GM12875 (cell line): Measurements from ENCODE around the gene MS4A15.
A peak's percentile ranks its signal among the peaks of the same experiment; 100 is the strongest.

Source experiments
- H3K4me3 ChIP-seq: one replicate; pipeline ENCODE4 v1.5.1; 2011; ENCODE audit warnings: low read depth, low read length, control low read depth
- TF ChIP-seq, protein P1 (sequence below): IDR thresholded peaks from 2 replicates; pipeline ENCODE4 v1.5.1; 2011; ENCODE audit warnings: low read depth, mild to moderate bottlenecking, control low read depth, inconsistent platforms, low read length, moderate library complexity, borderline replicate concordance; ENCODE audit not compliant: insufficient read depth

The MS4A15 gene

DNA sequence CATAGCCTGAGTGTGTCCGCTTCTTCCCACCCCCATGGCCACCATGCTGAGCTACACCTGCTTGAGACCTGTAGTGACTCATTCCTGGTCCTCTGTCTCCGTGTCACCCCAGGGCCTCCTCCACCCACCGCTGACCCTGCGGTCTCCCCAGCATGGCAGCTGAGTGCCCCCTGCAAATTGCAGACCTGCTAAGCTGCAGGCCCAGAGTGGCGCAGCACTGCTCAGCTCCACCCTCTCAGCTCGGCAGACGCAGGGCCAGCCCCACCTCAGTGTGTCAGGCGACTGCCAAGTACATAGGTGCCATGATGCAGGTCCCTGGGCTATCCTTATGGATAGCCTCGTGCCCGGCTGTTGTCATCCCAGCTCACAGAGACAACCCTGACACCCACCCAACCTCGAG, 13.1 kb downstream of the MS4A15 start:
- TF ChIP-seq, protein P1, sequence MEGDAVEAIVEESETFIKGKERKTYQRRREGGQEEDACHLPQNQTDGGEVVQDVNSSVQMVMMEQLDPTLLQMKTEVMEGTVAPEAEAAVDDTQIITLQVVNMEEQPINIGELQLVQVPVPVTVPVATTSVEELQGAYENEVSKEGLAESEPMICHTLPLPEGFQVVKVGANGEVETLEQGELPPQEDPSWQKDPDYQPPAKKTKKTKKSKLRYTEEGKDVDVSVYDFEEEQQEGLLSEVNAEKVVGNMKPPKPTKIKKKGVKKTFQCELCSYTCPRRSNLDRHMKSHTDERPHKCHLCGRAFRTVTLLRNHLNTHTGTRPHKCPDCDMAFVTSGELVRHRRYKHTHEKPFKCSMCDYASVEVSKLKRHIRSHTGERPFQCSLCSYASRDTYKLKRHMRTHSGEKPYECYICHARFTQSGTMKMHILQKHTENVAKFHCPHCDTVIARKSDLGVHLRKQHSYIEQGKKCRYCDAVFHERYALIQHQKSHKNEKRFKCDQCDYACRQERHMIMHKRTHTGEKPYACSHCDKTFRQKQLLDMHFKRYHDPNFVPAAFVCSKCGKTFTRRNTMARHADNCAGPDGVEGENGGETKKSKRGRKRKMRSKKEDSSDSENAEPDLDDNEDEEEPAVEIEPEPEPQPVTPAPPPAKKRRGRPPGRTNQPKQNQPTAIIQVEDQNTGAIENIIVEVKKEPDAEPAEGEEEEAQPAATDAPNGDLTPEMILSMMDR, result no peak
- no peak overlapping the region for H3K4me3 ChIP-seq

DNA sequence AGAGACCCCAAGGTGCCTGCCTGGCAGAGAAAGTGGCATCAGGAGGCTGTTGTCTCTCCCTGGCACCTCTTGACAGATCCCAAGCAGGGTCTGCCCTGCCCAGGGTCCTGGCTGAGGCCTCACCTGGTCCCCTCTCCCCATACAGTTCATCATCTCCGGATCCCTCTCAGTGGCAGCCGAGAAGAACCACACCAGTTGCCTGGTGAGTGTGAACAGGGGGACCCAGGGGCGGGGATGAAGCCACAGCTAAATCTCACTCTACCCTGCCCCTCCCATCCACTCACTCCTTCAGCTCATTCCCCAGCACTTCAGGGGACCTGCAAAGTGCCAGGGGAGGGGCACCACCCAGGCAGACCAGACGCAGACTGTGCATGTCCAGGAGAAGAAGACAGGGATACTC, 14.5 kb downstream of the MS4A15 start:
- H3K4me3 ChIP-seq, result no peak overlapping the region
- TF ChIP-seq, protein P1, result no peak

DNA sequence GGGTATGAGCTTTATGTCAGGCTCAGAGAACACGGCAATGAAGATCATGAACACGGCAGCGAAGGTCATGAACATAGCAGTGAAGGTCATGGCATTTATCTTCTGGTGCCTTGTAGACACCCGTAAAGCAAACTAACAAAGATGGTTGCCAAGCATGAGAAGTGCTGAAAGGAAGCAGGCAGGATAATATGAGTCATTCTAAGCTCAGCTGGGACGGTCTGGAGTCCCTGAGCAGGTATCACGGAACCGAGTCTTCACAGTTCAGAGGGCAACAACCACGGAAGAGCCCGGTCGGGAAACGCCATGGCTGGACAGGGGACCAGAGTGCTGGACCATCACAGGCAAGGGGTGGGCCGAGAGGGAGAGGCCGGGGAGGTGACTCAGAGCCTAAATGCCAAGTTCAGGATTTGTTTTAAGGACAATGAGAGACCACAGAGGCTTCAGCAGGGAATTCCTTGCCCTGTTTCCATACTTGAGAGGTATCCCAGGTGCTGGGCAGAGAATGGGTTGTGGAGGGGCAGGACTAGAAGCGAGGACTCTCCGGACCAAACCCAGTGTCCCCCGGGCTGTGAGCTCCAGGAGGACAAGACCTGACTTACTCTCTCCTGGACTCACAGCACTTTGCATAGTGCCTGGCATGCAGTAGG, 15.3 kb downstream of the MS4A15 start:
- no peak overlapping the region for H3K4me3 ChIP-seq
- TF ChIP-seq, protein P1, result no peak

DNA sequence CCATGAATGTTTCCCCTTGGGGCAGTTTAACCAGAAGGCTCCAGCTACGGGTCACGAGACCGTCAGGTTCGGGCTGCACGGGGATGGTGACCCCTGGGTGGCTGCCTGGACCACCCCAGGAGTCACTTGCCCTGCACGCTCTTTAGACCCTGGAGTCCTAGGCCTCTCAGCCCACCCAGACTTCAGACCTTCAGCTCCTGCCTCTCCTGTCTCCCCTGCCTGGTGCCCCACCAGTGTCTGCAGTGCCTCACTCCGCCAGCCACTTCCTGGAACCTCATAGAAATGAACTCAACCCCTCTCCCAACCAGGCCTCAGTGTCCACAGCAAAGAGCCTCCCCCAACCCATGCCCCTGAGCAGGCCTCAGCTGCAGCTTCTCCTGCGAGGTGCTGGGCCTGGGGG, 16.0 kb downstream of the MS4A15 start:
- TF ChIP-seq, protein P1, result no peak
- no peak overlapping the region for H3K4me3 ChIP-seq

DNA sequence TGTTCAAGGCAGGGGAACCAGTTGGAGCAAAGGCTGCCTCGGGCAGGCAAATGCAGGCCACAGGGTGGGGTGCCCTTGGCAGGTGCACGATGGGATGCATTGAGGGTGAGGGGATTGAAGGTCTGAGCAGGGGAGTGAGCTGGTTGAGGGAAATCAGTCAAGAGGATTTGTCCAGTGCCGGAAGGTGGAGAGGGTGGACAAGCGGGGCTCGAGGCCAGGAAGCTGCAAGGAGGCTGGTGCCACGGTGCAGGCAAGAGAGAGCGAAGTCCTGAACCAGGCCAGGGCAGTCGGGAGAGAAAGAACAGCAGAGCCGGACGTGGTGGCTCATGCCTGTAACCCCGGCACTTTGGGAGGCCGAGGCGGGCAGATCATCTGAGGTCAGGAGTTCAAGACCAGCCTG, 18.1 kb downstream of the MS4A15 start:
- no peak overlapping the region for H3K4me3 ChIP-seq
- TF ChIP-seq, protein P1, result no peak

DNA sequence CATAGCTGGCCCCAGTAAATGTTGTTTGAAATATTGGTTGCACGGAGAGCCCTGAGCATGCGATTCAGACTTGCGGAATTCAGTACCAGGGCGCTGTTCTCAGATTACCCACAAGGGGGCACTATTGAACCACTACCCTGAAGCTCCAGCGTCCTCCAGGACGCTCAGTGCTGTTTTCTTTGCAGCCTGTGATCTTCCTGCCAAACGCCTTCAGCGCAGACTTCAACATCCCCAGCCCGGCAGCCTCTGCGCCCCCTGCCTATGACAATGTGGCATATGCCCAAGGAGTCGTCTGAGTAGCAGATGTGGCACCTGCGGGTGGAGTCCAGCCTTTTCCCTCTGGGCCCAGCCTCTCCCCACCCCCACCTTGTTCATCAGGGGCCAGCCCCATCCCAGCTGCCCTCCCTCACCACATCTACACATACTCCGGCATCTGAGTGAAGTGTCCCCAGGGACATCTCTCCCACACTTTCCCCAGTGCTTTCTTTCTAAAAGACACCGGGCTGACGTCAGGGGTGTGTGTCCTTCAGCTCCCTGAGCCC, 18.8 kb downstream of the MS4A15 start:
- H3K4me3 ChIP-seq, result no peak overlapping the region
- TF ChIP-seq, protein P1, result peak; percentile 86

DNA sequence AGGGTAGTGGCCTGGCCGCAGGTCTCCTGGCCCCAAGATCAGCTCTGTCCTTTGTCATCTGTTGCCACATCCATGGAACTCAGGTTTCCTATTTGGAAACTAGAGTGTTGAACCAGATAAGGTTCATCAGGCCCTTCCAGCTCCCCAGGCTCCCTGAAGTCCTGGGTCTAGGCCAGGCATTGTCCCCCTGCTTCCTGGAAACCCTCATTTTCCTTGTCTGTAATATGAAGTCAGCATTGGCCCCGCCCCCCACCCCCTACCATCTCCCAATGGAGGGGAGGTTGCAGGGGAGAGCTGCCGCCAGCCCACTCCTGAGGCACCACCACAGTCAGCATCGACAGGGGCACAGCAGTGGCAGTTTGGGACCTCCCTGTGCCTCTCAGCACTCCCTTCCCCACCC, 19.5 kb downstream of the MS4A15 start:
- TF ChIP-seq, protein P1, result no peak
- no peak overlapping the region for H3K4me3 ChIP-seq
